Left lobe of liver (tissue), 2 donors: Measurements from ENCODE around the gene IL16. TPM values are rescaled to one million over a fixed set of nuclear protein-coding genes. Genes with fewer than 3 reads are reported as not detected.

Experiments
- ATAC-seq: fragments of 200-7000 bp; cut with Tn5 transposase; one replicate; pipeline ENCODE4 v1.9.1; 2020; ENCODE audit warnings: mild to moderate bottlenecking, moderate library complexity
- DNase-seq: peaks from one replicate; pipeline ENCODE4 v3.0.0-alpha.2; 2020; ENCODE audit warnings: low spot score
- total RNA-seq: library from RNA; stranded (reverse); gene quantifications from one replicate; pipeline ENCODE4 v1.2.1, GENCODE V29; 2021
- donor health status: DM: no; HTN: no; CAD: no; lungs with moderate emphysema.
- donor health status: DM: no; HTN: yes; CAD: no.

IL16 gene
- total RNA-seq, 1 donor from 2014 or later, result 2.1 TPM

- DNase-seq (no peak), ATAC-seq (no peak)
These were observed 76.5 kb downstream of the IL16 start for GRCh38 chr15:81273200-81273599.

- ATAC-seq (peak; percentile 65), DNase-seq (peak; percentile 80)
These were observed 77.2 kb downstream of the IL16 start for GRCh38 chr15:81273855-81274254.

GRCh38 chr15:81274255-81274654 is 77.6 kb downstream of the IL16 start:
- ATAC-seq (peak; percentile 3), DNase-seq (no peak)

GRCh38 chr15:81274931-81275707 is 78.4 kb downstream of the IL16 start:
- ATAC-seq, result peak; percentile 88
- DNase-seq, result peak; percentile 86

- DNase-seq (no peak), ATAC-seq (peak; percentile 37)
These were observed 79.2 kb downstream of the IL16 start for GRCh38 chr15:81275711-81276392.

- ATAC-seq (no peak), DNase-seq (no peak)
These were observed 80.3 kb downstream of the IL16 start for GRCh38 chr15:81276967-81277366.

- no peak for ATAC-seq
- DNase-seq, result no peak
These were observed 81.2 kb downstream of the IL16 start for GRCh38 chr15:81277851-81278250.

- ATAC-seq (peak; percentile 23), DNase-seq (no peak)
These were observed 81.8 kb downstream of the IL16 start for GRCh38 chr15:81278306-81279029.

GRCh38 chr15:81279621-81280485 is 83.2 kb downstream of the IL16 start:
- DNase-seq, result no peak

GRCh38 chr15:81280696-81281455 is 84.2 kb downstream of the IL16 start:
- ATAC-seq (peak; percentile 64), DNase-seq (peak; percentile 74)

More at GRCh38 chr15:81279621-81280485, 83.2 kb downstream of the IL16 start:
- no peak for ATAC-seq

GRCh38 chr15:81281456-81281735 is 84.7 kb downstream of the IL16 start:
- no peak for ATAC-seq
- DNase-seq, result peak; percentile 38

- ATAC-seq, result no peak
- peak; percentile 44 for DNase-seq
These were observed 85.3 kb downstream of the IL16 start for GRCh38 chr15:81281766-81282605.

GRCh38 chr15:81282606-81282895 is 85.9 kb downstream of the IL16 start:
- DNase-seq (peak; percentile 42), ATAC-seq (no peak)

- DNase-seq (peak; percentile 38), ATAC-seq (no peak)
These were observed 86.2 kb downstream of the IL16 start for GRCh38 chr15:81282911-81283310.

- DNase-seq (peak; percentile 37), ATAC-seq (peak; percentile 37)
These were observed 87.8 kb downstream of the IL16 start for GRCh38 chr15:81284256-81285031.

GRCh38 chr15:81285461-81285860 is 88.8 kb downstream of the IL16 start:
- DNase-seq (peak; percentile 31), ATAC-seq (no peak)

GRCh38 chr15:81286621-81287121 is 90.0 kb downstream of the IL16 start:
- peak; percentile 26 for DNase-seq
- no peak for ATAC-seq

- DNase-seq, result no peak
- no peak for ATAC-seq
These were observed 91.4 kb downstream of the IL16 start for GRCh38 chr15:81288040-81288439.
